Vagina (tissue), 2 donors: ENCODE data around the gene GPD1L.

Experiments used
- POLR2A ChIP-seq, 2 donors: fragments of 450-650 bp; IDR thresholded peaks; one replicate each; pipeline ENCODE4 v1.6.1; 2017; ENCODE audit warnings: antibody characterized with exemption in 2 of 2, mild to moderate bottlenecking in 2 of 2, moderate library complexity in 2 of 2
- TF ChIP-seq, protein P1 (sequence below), 3 experiments: fragments of 450-650 bp in 2 of 3; fragments of 200-600 bp in 1 of 3; sonication (generic) in 1 of 3; IDR thresholded peaks; one replicate each; pipeline ENCODE4 v1.5.1; 2017 to 2019; ENCODE audit warnings: antibody characterized with exemption in 3 of 3, mild to moderate bottlenecking in 2 of 3, moderate library complexity in 2 of 3

DNA sequence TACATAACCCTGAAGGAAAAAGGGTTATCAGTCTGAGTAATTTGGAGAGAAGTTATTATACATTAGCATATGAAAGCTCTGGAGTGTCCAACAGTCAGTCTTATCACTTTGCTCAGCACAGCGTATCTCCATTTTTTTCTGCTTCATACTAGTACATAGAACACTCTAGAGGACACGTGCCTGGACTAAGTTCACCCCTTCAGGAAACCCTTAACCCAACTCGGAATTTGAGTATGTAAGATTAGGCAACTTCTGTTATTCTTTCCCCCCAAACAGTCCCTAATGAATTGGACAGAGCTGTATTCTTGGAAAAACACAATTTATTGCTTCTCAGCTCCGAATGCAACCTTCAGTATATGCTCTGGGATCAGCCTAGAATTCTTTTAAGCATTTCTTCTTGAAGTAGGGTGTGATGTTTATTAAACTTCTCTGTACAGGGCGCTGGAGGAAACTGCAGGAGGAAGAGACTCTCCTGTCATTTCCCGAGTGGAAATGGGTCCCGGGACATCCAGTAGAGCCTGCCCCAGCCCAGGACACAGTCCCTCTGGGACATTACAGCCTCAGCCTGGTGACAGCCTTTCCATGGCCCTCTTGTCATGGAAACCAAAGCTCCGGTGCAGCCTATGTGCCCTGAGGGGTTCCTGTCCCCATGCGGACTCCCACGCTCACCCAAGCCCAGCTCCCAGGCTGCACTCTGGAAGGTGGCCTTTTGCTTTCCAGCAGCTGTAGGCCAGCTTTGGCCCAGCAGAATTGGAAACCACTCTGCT lies 94.8 kb downstream of the GPD1L start:
- TF ChIP-seq, protein P1, sequence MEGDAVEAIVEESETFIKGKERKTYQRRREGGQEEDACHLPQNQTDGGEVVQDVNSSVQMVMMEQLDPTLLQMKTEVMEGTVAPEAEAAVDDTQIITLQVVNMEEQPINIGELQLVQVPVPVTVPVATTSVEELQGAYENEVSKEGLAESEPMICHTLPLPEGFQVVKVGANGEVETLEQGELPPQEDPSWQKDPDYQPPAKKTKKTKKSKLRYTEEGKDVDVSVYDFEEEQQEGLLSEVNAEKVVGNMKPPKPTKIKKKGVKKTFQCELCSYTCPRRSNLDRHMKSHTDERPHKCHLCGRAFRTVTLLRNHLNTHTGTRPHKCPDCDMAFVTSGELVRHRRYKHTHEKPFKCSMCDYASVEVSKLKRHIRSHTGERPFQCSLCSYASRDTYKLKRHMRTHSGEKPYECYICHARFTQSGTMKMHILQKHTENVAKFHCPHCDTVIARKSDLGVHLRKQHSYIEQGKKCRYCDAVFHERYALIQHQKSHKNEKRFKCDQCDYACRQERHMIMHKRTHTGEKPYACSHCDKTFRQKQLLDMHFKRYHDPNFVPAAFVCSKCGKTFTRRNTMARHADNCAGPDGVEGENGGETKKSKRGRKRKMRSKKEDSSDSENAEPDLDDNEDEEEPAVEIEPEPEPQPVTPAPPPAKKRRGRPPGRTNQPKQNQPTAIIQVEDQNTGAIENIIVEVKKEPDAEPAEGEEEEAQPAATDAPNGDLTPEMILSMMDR (IDR thresholded peaks at IDR 0.05), result no peak
- TF ChIP-seq POLR2A (IDR thresholded peaks at IDR 0.05), result no peak
